ENCODE measurements around the gene RELB. TPM values are rescaled to one million over a fixed set of nuclear protein-coding genes. Genes with fewer than 3 reads are reported as not detected.

The RELB gene
- total RNA-seq, 2 experiments from 2014 or later = 32.6 to 33.5 TPM

- Mint-ChIP-seq H3K4me3 (no peak overlapping the region), H3K9me3 (no peaks in the 10 kb centered on the region), H3K4me1 (peaks cover 4% of the 10 kb centered on the region), H3K27ac (no peak overlapping the region), H3K36me3 (ENCODE audit: low read depth) (peaks cover 73% of the 10 kb centered on the region), H3K27me3 (no peaks in the 10 kb centered on the region)
- ChIA-PET POLR2A (interaction anchor here (0.8 to 1.2 kb wide), 2 partner anchors 17 to 36 kb away, joined by 3 to 6 read pairs; partner anchors contain the start of genes CLASRP and PPP1R37), CTCF (no interaction called here)
- DNase-seq = no peak
These were observed 55.6 kb downstream of the RELB start for GRCh38 chr19:45056831-45057230.

GRCh38 chr19:45057444-45057843 is 56.2 kb downstream of the RELB start:
- POLR2A ChIA-PET = interaction anchor here (0.8 to 1.2 kb wide), 2 partner anchors 18 to 35 kb away, joined by 3 to 6 read pairs; partner anchors contain the start of genes CLASRP and PPP1R37
- Mint-ChIP-seq H3K36me3 (ENCODE audit: low read depth) (peaks cover 68% of the 10 kb centered on the region), H3K9me3 (no peaks in the 10 kb centered on the region), H3K4me3 (no peak overlapping the region), H3K27ac (no peak overlapping the region), H3K27me3 (no peaks in the 10 kb centered on the region), H3K4me1 (peaks cover 2% of the 10 kb centered on the region)
- CTCF ChIA-PET = no interaction called here
- no peak for DNase-seq

- Mint-ChIP-seq H3K9me3 (no peaks in the 10 kb centered on the region), H3K27ac (no peak overlapping the region), H3K27me3 (no peaks in the 10 kb centered on the region), H3K36me3 (ENCODE audit: low read depth) (peaks cover 65% of the 10 kb centered on the region), H3K4me1 (peaks cover 2% of the 10 kb centered on the region), H3K4me3 (no peak overlapping the region)
- CTCF ChIA-PET = interaction anchor here (0.9 to 2.5 kb wide), 15 partner anchors 9 to 154 kb away, joined by 3 to 35 read pairs (median 6); partner anchors contain the start of genes CLASRP, CLPTM1, GEMIN7 and PPP1R37
- DNase-seq = no peak
- POLR2A ChIA-PET = interaction anchor here (0.5 to 1.9 kb wide), 3 partner anchors 19 to 33 kb away, joined by 3 to 5 read pairs (median 3); partner anchors contain the start of gene CLASRP
These were observed 57.4 kb downstream of the RELB start for GRCh38 chr19:45058622-45059159.

GRCh38 chr19:45059258-45059965 is 58.1 kb downstream of the RELB start:
- no peaks in the 10 kb centered on the region for H3K27me3 Mint-ChIP-seq
- ChIA-PET CTCF (interaction anchor here (0.5 to 2.5 kb wide), 34 partner anchors 8 to 547 kb away, joined by 3 to 35 read pairs (median 4); partner anchors contain the start of genes BLOC1S3, CLASRP, CLPTM1 and GEMIN7), POLR2A (interaction anchor here (0.5 to 1.9 kb wide), 6 partner anchors 20 to 103 kb away, joined by 3 to 5 read pairs (median 4); partner anchors contain the start of genes CLASRP and RELB)
- no peak overlapping the region for H3K4me3 Mint-ChIP-seq
- no peaks in the 10 kb centered on the region for H3K9me3 Mint-ChIP-seq
- H3K27ac Mint-ChIP-seq = peak overlapping the region; percentile 53
- H3K4me1 Mint-ChIP-seq = peaks cover 2% of the 10 kb centered on the region
- DNase-seq = peak; percentile 85
- H3K36me3 Mint-ChIP-seq (ENCODE audit: low read depth) = peaks cover 63% of the 10 kb centered on the region

- H3K27ac Mint-ChIP-seq = no peak overlapping the region
- H3K27me3 Mint-ChIP-seq = no peaks in the 10 kb centered on the region
- CTCF ChIA-PET = interaction anchor here (1.0 kb wide), 1 partner anchor 200 kb away, joined by 4 read pairs; no protein-coding TSS in a partner anchor
- no peak for DNase-seq
- peaks cover 57% of the 10 kb centered on the region for H3K36me3 Mint-ChIP-seq (ENCODE audit: low read depth)
- POLR2A ChIA-PET = no interaction called here
- H3K9me3 Mint-ChIP-seq = no peaks in the 10 kb centered on the region
- no peak overlapping the region for H3K4me3 Mint-ChIP-seq
- peaks cover 2% of the 10 kb centered on the region for H3K4me1 Mint-ChIP-seq
These were observed 60.7 kb downstream of the RELB start for GRCh38 chr19:45061965-45062364.

- no peak overlapping the region for H3K27ac Mint-ChIP-seq
- ChIA-PET POLR2A (interaction anchor here (0.7 kb wide), 1 partner anchor 15 kb away, joined by 3 read pairs; no protein-coding TSS in a partner anchor), CTCF (no interaction called here)
- no peaks in the 10 kb centered on the region for H3K27me3 Mint-ChIP-seq
- H3K36me3 Mint-ChIP-seq (ENCODE audit: low read depth) = peaks cover 42% of the 10 kb centered on the region
- DNase-seq = no peak
- H3K9me3 Mint-ChIP-seq = no peaks in the 10 kb centered on the region
- H3K4me1 Mint-ChIP-seq = peaks cover 2% of the 10 kb centered on the region
- no peak overlapping the region for H3K4me3 Mint-ChIP-seq
These were observed 62.9 kb downstream of the RELB start for GRCh38 chr19:45063851-45064801.

GRCh38 chr19:45066921-45067661 is 65.8 kb downstream of the RELB start:
- DNase-seq = no peak
- no peaks in the 10 kb centered on the region for H3K4me1 Mint-ChIP-seq
- H3K9me3 Mint-ChIP-seq = no peaks in the 10 kb centered on the region
- H3K4me3 Mint-ChIP-seq = no peak overlapping the region
- peaks cover 37% of the 10 kb centered on the region for H3K36me3 Mint-ChIP-seq (ENCODE audit: low read depth)
- no peaks in the 10 kb centered on the region for H3K27me3 Mint-ChIP-seq
- no peak overlapping the region for H3K27ac Mint-ChIP-seq
- ChIA-PET POLR2A (interaction anchor here (1.5 kb wide), 1 partner anchor 10 kb away, joined by 3 read pairs; no protein-coding TSS in a partner anchor), CTCF (no interaction called here)

- CTCF ChIA-PET = no interaction called here
- DNase-seq = no peak
- Mint-ChIP-seq H3K36me3 (ENCODE audit: low read depth) (peaks cover 33% of the 10 kb centered on the region), H3K27me3 (no peaks in the 10 kb centered on the region), H3K27ac (no peak overlapping the region), H3K9me3 (no peaks in the 10 kb centered on the region), H3K4me3 (no peak overlapping the region), H3K4me1 (peaks cover 2% of the 10 kb centered on the region)
- POLR2A ChIA-PET = no interaction called here
These were observed 66.8 kb downstream of the RELB start for GRCh38 chr19:45068041-45068440.

- H3K4me3 Mint-ChIP-seq = no peak overlapping the region
- no peak overlapping the region for H3K27ac Mint-ChIP-seq
- POLR2A ChIA-PET = no interaction called here
These were observed 67.8 kb downstream of the RELB start for GRCh38 chr19:45069056-45069455.

GRCh38 chr19:45070214-45070613 is 69.0 kb downstream of the RELB start:
- Mint-ChIP-seq H3K36me3 (ENCODE audit: low read depth) (peaks cover 28% of the 10 kb centered on the region), H3K9me3 (no peaks in the 10 kb centered on the region), H3K4me1 (peaks cover 7% of the 10 kb centered on the region), H3K27ac (no peak overlapping the region), H3K27me3 (no peaks in the 10 kb centered on the region), H3K4me3 (no peak overlapping the region)
- no peak for DNase-seq
- POLR2A ChIA-PET = no interaction called here
- CTCF ChIA-PET = no interaction called here

More at GRCh38 chr19:45069056-45069455, 67.8 kb downstream of the RELB start:
- DNase-seq = no peak
- Mint-ChIP-seq H3K4me1 (peaks cover 2% of the 10 kb centered on the region), H3K9me3 (no peaks in the 10 kb centered on the region), H3K27me3 (no peaks in the 10 kb centered on the region), H3K36me3 (ENCODE audit: low read depth) (peaks cover 30% of the 10 kb centered on the region)
- CTCF ChIA-PET = no interaction called here

GRCh38 chr19:45070861-45071544 is 69.7 kb downstream of the RELB start:
- Mint-ChIP-seq H3K36me3 (ENCODE audit: low read depth) (peaks cover 28% of the 10 kb centered on the region), H3K4me1 (peaks cover 9% of the 10 kb centered on the region), H3K4me3 (no peak overlapping the region), H3K27ac (no peak overlapping the region), H3K9me3 (no peaks in the 10 kb centered on the region), H3K27me3 (no peaks in the 10 kb centered on the region)
- ChIA-PET CTCF (no interaction called here), POLR2A (interaction anchor here (0.6 kb wide), 1 partner anchor 9 kb away, joined by 3 read pairs; no protein-coding TSS in a partner anchor)
- no peak for DNase-seq

- no peaks in the 10 kb centered on the region for H3K27me3 Mint-ChIP-seq
- peaks cover 28% of the 10 kb centered on the region for H3K36me3 Mint-ChIP-seq (ENCODE audit: low read depth)
- ChIA-PET POLR2A (interaction anchor here (0.6 to 1.8 kb wide), 5 partner anchors 9 to 70 kb away, joined by 3 to 7 read pairs (median 3); partner anchors contain the start of gene CLASRP), CTCF (no interaction called here)
- H3K9me3 Mint-ChIP-seq = no peaks in the 10 kb centered on the region
- peaks cover 12% of the 10 kb centered on the region for H3K4me1 Mint-ChIP-seq
- no peak overlapping the region for H3K4me3 Mint-ChIP-seq
- no peak for DNase-seq
- H3K27ac Mint-ChIP-seq = no peak overlapping the region
These were observed 70.3 kb downstream of the RELB start for GRCh38 chr19:45071545-45071938.

Data from activated CD4-positive, alpha-beta memory T cell treated with anti-CD3 and anti-CD28 coated beads, Interleukin-2, amount 10 ng/mL, durations not matched to agents 7 days and 5 days (primary cell).